Measurements from ENCODE around the gene KCNJ6.
"Not testable (repeated sequence)": the region's sequence is repeated elsewhere in the genome, so short reads cannot be mapped to it uniquely, and the experiment has no call there.

KCNJ6 gene

GRCh38 chr21:37921091-37921490 lies 4.8 kb upstream of the KCNJ6 start:
- H3K4me3 ChIP-seq (replicated peaks in 1 of 2; ENCODE audit: low read depth in 2 of 2, low read length in 2 of 2) = no peak overlapping the region
- no peak for TF ChIP-seq CTCF (IDR thresholded peaks at IDR 0.05; ENCODE audit: low read depth, low read length)
- DNase-seq (ENCODE audit: low read depth in 2 of 2) = peak in 1 of 2 donors; percentile 51

GRCh38 chr21:37920302-37920701 lies 4.0 kb upstream of the KCNJ6 start:
- not testable (repeated sequence) for DNase-seq (ENCODE audit: low read depth in 2 of 2); H3K4me3 ChIP-seq (replicated peaks in 1 of 2; ENCODE audit: low read depth in 2 of 2, low read length in 2 of 2)

GRCh38 chr21:37917612-37918011 lies 1.4 kb upstream of the KCNJ6 start:
- peak; percentile 44 to 74 for DNase-seq (ENCODE audit: low read depth in 2 of 2)
- no peak overlapping the region for H3K4me3 ChIP-seq (replicated peaks in 1 of 2; ENCODE audit: low read depth in 2 of 2, low read length in 2 of 2)
- no peak for TF ChIP-seq CTCF (IDR thresholded peaks at IDR 0.05; ENCODE audit: low read depth, low read length)

- DNase-seq (ENCODE audit: low read depth in 2 of 2) = no peak
- TF ChIP-seq CTCF (IDR thresholded peaks at IDR 0.05; ENCODE audit: low read depth, low read length) = no peak
- H3K4me3 ChIP-seq (replicated peaks in 1 of 2; ENCODE audit: low read depth in 2 of 2, low read length in 2 of 2) = peak overlapping the region; percentile 13 to 53
These were observed 332 bp downstream of the KCNJ6 start for GRCh38 chr21:37915941-37916309.

GRCh38 chr21:37915497-37915911 lies 753 bp downstream of the KCNJ6 start:
- DNase-seq (ENCODE audit: low read depth in 2 of 2) = no peak
- peak overlapping the region in 1 of 2 donors; percentile 53 for H3K4me3 ChIP-seq (replicated peaks in 1 of 2; ENCODE audit: low read depth in 2 of 2, low read length in 2 of 2)
- TF ChIP-seq CTCF (IDR thresholded peaks at IDR 0.05; ENCODE audit: low read depth, low read length) = no peak

- no peak for DNase-seq (ENCODE audit: low read depth in 2 of 2)
- H3K4me3 ChIP-seq (replicated peaks in 1 of 2; ENCODE audit: low read depth in 2 of 2, low read length in 2 of 2) = no peak overlapping the region
- no peak for TF ChIP-seq CTCF (IDR thresholded peaks at IDR 0.05; ENCODE audit: low read depth, low read length)
These were observed 3.6 kb downstream of the KCNJ6 start for GRCh38 chr21:37912616-37913015.

GRCh38 chr21:37909936-37910335 lies 6.3 kb downstream of the KCNJ6 start:
- no peak for DNase-seq (ENCODE audit: low read depth in 2 of 2)
- peak; percentile 5 for TF ChIP-seq CTCF (IDR thresholded peaks at IDR 0.05; ENCODE audit: low read depth, low read length)
- H3K4me3 ChIP-seq (replicated peaks in 1 of 2; ENCODE audit: low read depth in 2 of 2, low read length in 2 of 2) = no peak overlapping the region

All from cardiac fibroblast (primary cell).